ENCODE measurements around the gene HPCAL1.

- TF ChIP-seq, protein P1, sequence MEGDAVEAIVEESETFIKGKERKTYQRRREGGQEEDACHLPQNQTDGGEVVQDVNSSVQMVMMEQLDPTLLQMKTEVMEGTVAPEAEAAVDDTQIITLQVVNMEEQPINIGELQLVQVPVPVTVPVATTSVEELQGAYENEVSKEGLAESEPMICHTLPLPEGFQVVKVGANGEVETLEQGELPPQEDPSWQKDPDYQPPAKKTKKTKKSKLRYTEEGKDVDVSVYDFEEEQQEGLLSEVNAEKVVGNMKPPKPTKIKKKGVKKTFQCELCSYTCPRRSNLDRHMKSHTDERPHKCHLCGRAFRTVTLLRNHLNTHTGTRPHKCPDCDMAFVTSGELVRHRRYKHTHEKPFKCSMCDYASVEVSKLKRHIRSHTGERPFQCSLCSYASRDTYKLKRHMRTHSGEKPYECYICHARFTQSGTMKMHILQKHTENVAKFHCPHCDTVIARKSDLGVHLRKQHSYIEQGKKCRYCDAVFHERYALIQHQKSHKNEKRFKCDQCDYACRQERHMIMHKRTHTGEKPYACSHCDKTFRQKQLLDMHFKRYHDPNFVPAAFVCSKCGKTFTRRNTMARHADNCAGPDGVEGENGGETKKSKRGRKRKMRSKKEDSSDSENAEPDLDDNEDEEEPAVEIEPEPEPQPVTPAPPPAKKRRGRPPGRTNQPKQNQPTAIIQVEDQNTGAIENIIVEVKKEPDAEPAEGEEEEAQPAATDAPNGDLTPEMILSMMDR (IDR thresholded peaks at IDR 0.05; ENCODE audit: poor library complexity, severe bottlenecking) = no peak
- TF ChIP-seq EZH2 (IDR thresholded peaks at IDR 0.05; ENCODE audit: borderline replicate concordance, insufficient read depth, low read length, poor library complexity, severe bottlenecking) = no peak
- no peak for TF ChIP-seq EP300 (conservative IDR thresholded peaks at IDR 0.05; ENCODE audit: poor library complexity, severe bottlenecking)
- TF ChIP-seq POLR2AphosphoS5 (IDR thresholded peaks at IDR 0.05) = no peak
- TF ChIP-seq, protein P2, sequence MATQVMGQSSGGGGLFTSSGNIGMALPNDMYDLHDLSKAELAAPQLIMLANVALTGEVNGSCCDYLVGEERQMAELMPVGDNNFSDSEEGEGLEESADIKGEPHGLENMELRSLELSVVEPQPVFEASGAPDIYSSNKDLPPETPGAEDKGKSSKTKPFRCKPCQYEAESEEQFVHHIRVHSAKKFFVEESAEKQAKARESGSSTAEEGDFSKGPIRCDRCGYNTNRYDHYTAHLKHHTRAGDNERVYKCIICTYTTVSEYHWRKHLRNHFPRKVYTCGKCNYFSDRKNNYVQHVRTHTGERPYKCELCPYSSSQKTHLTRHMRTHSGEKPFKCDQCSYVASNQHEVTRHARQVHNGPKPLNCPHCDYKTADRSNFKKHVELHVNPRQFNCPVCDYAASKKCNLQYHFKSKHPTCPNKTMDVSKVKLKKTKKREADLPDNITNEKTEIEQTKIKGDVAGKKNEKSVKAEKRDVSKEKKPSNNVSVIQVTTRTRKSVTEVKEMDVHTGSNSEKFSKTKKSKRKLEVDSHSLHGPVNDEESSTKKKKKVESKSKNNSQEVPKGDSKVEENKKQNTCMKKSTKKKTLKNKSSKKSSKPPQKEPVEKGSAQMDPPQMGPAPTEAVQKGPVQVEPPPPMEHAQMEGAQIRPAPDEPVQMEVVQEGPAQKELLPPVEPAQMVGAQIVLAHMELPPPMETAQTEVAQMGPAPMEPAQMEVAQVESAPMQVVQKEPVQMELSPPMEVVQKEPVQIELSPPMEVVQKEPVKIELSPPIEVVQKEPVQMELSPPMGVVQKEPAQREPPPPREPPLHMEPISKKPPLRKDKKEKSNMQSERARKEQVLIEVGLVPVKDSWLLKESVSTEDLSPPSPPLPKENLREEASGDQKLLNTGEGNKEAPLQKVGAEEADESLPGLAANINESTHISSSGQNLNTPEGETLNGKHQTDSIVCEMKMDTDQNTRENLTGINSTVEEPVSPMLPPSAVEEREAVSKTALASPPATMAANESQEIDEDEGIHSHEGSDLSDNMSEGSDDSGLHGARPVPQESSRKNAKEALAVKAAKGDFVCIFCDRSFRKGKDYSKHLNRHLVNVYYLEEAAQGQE (IDR thresholded peaks at IDR 0.05; ENCODE audit: borderline replicate concordance) = no peak
These were observed 90.9 kb downstream of the HPCAL1 start for GRCh38 chr2:10393640-10393982.
